ENCODE measurements around the gene NRXN3. TPM values are rescaled to one million over a fixed set of nuclear protein-coding genes. Genes with fewer than 3 reads are reported as not detected.

The NRXN3 gene
- total RNA-seq, 1 experiment from 2014 or later, result 1.1 TPM

- H3K27ac ChIP-seq (ENCODE audit: low read length), result no peak overlapping the region
- TF ChIP-seq EZH2 (IDR thresholded peaks at IDR 0.05; ENCODE audit: low read length, unreplicated experiment) (no peak), CTCF (conservative IDR thresholded peaks at IDR 0.05; ENCODE audit: low read depth, low read length) (no peak)
- H3K36me3 ChIP-seq (ENCODE audit: low read depth, low read length), result no peaks in the 10 kb centered on the region
- H3K9ac ChIP-seq (ENCODE audit: low read length), result no peak overlapping the region
- no peaks in the 10 kb centered on the region for H3K79me2 ChIP-seq (ENCODE audit: low read length)
- CTCF ChIA-PET, result no interaction called here
- H3K4me2 ChIP-seq (ENCODE audit: low read length), result no peak overlapping the region
- no peaks in the 10 kb centered on the region for H3K4me1 ChIP-seq (ENCODE audit: insufficient read depth, low read length)
- no peak for ATAC-seq
- intact Hi-C loops (cut with micrococcal nuclease), result no loop called here
- no peaks in the 10 kb centered on the region for H3K27me3 ChIP-seq (ENCODE audit: low read length)
- no peak for DNase-seq
- H4K20me1 ChIP-seq (ENCODE audit: low read length), result no peaks in the 10 kb centered on the region
- no TSS peak for BruUV-seq (replicated peaks)
- H3K4me3 ChIP-seq (ENCODE audit: low read length), result no peak overlapping the region
- H3F3A ChIP-seq (ENCODE audit: low read length, unreplicated experiment), result no peaks in the 10 kb centered on the region
- POLR2A ChIA-PET (ENCODE audit: unreplicated experiment), result no interaction called here
- H3K9me2 ChIP-seq (replicated peaks; ENCODE audit: low read length), result no peaks in the 10 kb centered on the region
- H2AFZ ChIP-seq (ENCODE audit: low read length), result no peak overlapping the region
- no peaks in the 10 kb centered on the region for H3K9me3 ChIP-seq (ENCODE audit: low read length)
Observed at GRCh38 chr14:79745046-79745445, 1574.9 kb downstream of the NRXN3 start.

DNA sequence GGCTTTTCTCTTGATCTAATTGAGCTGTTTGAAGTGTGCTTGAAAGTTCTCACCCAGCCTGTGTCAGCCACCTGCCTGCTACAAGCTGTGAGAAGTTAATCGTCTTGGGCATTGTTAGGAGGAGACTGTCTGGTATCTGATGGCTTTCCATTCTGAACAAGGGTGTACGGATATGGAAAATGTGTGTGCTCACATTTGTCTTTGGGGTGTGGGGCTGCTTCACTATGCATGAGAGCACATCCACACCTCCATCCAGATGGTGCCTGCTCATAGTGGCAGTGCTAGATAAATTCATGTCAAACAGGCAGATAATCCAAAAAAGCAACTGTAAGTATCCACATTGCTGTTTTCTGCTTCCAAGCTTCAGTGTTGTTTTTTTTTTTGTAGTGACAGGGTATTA lies 1578.9 kb downstream of the NRXN3 start:
- BruUV-seq (replicated peaks), result no TSS peak
- H4K20me1 ChIP-seq (ENCODE audit: low read length), result no peaks in the 10 kb centered on the region
- DNase-seq (no peak), ATAC-seq (no peak)
- no peak overlapping the region for H3K4me2 ChIP-seq (ENCODE audit: low read length)
- intact Hi-C loops (cut with micrococcal nuclease), result no loop called here
- H2AFZ ChIP-seq (ENCODE audit: low read length), result no peak overlapping the region
- H3K4me1 ChIP-seq (ENCODE audit: insufficient read depth, low read length), result no peaks in the 10 kb centered on the region
- ChIA-PET POLR2A (ENCODE audit: unreplicated experiment) (no interaction called here), CTCF (no interaction called here)
- no peaks in the 10 kb centered on the region for H3K27me3 ChIP-seq (ENCODE audit: low read length)
- H3K79me2 ChIP-seq (ENCODE audit: low read length), result no peaks in the 10 kb centered on the region
- no peaks in the 10 kb centered on the region for H3K9me2 ChIP-seq (replicated peaks; ENCODE audit: low read length)
- H3F3A ChIP-seq (ENCODE audit: low read length, unreplicated experiment), result no peaks in the 10 kb centered on the region
- H3K9ac ChIP-seq (ENCODE audit: low read length), result no peak overlapping the region
- TF ChIP-seq EZH2phosphoT487 (IDR thresholded peaks at IDR 0.05; ENCODE audit: borderline replicate concordance, low read length) (no peak), CTCF (conservative IDR thresholded peaks at IDR 0.05; ENCODE audit: low read depth, low read length) (no peak), EZH2 (IDR thresholded peaks at IDR 0.05; ENCODE audit: low read length, unreplicated experiment) (no peak)
- H3K36me3 ChIP-seq (ENCODE audit: low read depth, low read length), result no peaks in the 10 kb centered on the region
- no peak overlapping the region for H3K27ac ChIP-seq (ENCODE audit: low read length)
- H3K4me3 ChIP-seq (ENCODE audit: low read length), result no peak overlapping the region
- H3K9me3 ChIP-seq (ENCODE audit: low read length), result no peaks in the 10 kb centered on the region

DNA sequence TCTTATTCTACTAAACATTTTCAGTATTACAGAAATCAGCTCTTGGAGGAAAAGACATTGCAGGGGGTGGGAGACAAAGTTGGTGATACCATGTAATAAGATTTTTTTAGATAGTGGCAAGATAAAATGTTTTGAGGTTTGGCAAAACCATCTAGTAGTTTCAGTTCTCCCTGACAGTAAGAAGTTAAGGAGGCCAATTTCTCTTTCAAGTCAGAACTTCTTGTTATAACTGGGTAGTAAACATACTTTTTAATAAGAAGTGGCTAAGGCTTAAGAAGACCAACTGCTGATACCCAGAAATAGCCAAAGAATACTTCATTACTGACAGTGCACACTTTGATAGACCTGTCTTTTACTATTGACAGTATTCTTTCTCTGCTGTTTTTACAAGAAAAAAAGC lies 1588.8 kb downstream of the NRXN3 start:
- Histone ChIP-seq H3K36me3 (ENCODE audit: low read depth, low read length) (no peaks in the 10 kb centered on the region), H3K27me3 (ENCODE audit: low read length) (no peaks in the 10 kb centered on the region), H3K9me3 (ENCODE audit: low read length) (no peaks in the 10 kb centered on the region), H3K9me2 (replicated peaks; ENCODE audit: low read length) (no peaks in the 10 kb centered on the region), H3K79me2 (ENCODE audit: low read length) (no peaks in the 10 kb centered on the region), H3K27ac (ENCODE audit: low read length) (no peak overlapping the region), H3K4me3 (ENCODE audit: low read length) (no peak overlapping the region), H3F3A (ENCODE audit: low read length, unreplicated experiment) (no peaks in the 10 kb centered on the region), H4K20me1 (ENCODE audit: low read length) (no peaks in the 10 kb centered on the region), H3K4me2 (ENCODE audit: low read length) (no peak overlapping the region), H2AFZ (ENCODE audit: low read length) (no peak overlapping the region), H3K4me1 (ENCODE audit: insufficient read depth, low read length) (no peaks in the 10 kb centered on the region), H3K9ac (ENCODE audit: low read length) (no peak overlapping the region)
- CTCF ChIA-PET, result no interaction called here
- intact Hi-C loops (cut with micrococcal nuclease), result no loop called here
- ATAC-seq (no peak), DNase-seq (no peak)
- POLR2A ChIA-PET (ENCODE audit: unreplicated experiment), result no interaction called here
- TF ChIP-seq EZH2 (IDR thresholded peaks at IDR 0.05; ENCODE audit: low read length, unreplicated experiment) (no peak), CTCF (conservative IDR thresholded peaks at IDR 0.05; ENCODE audit: low read depth, low read length) (no peak), EZH2phosphoT487 (IDR thresholded peaks at IDR 0.05; ENCODE audit: borderline replicate concordance, low read length) (no peak)
- BruUV-seq (replicated peaks), result no TSS peak
